ENCODE measurements around the gene INO80. TPM values are rescaled to one million over a fixed set of nuclear protein-coding genes. Genes with fewer than 3 reads are reported as not detected.

The INO80 gene
- 13.4 and 17.8 TPM in 2 replicates for total RNA-seq

GRCh38 chr15:41116116-41116961 is at the start of gene INO80:
INO80 (minus strand) TSS chr15:41116280; CDS start chr15:41096310, 19,970 bp downstream.

GRCh38 chr15:40952901-40953712 is 163.0 kb downstream of the INO80 start, which contains the start of gene CHAC1:
CHAC1 (plus strand) TSS chr15:40953471; CDS start chr15:40953584, 113 bp downstream.

Other genes starting within 250 kb of the INO80 start
- gene RHOV, start 242.0 kb downstream of the INO80 start, total RNA-seq, result not detected in 2 replicates
- 24.0 and 26.6 TPM in 2 replicates for gene VPS18, start 221.8 kb downstream of the INO80 start, total RNA-seq
- under 0.01 and 0.15 TPM in 2 replicates for gene DLL4, start 186.9 kb downstream of the INO80 start, total RNA-seq
- 73.6 and 79.5 TPM in 2 replicates for gene CHAC1, start 162.8 kb downstream of the INO80 start, total RNA-seq
- gene EXD1, start 114.5 kb upstream of the INO80 start, total RNA-seq, result not detected in 2 replicates
- 160 and 167 TPM in 2 replicates for gene CHP1, start 115.0 kb upstream of the INO80 start, total RNA-seq
- gene OIP5, start 216.3 kb upstream of the INO80 start, total RNA-seq, result 21.3 and 24.2 TPM in 2 replicates
- gene NUSAP1, start 216.6 kb upstream of the INO80 start, total RNA-seq, result 106 and 111 TPM in 2 replicates